ENCODE measurements around the gene HDAC2.
"Not testable (repeated sequence)": the region's sequence is repeated elsewhere in the genome, so short reads cannot be mapped to it uniquely, and the experiment has no call there.

Gene HDAC2

DNA sequence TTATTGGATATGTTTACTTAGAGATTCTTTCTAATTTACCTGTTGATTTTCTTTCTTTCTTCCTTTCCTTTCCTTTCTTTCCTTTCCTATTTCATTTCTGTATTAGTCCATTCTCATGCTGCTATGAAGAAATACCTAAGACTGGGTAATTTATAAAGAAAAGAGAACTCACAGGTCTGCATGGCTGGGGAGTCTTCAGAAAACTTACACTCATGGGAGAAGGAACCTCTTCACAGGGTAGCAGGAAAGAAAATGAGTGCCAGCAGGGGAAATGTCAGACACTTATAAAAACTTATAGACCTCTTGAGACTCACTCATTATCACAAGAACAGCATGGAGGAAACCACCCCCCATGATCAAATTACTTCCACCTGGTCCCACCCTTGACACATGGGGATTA is 40.8 kb downstream of the HDAC2 start:
- no peak overlapping the region for H3K4me3 ChIP-seq (ENCODE audit: low read length)

DNA sequence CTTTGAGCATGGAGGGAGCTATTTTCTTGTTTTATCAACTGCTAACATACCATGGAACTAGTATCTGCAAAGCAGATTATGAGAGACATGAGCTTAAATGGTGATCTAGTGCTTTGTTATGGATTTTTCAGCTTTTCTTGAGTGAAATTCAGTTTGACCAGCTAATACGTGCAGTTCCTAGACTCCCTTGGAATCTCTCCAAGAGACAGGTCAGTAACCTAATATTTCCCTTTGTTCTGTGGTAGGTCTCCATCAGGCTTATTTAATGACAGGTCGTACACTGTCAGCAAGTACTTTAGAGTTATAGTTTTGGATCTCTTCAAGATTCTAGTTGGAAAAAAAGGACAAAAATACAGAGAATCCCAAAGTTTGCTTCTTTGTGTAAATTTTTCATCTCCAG is 43.9 kb downstream of the HDAC2 start:
- H3K4me3 ChIP-seq (ENCODE audit: low read length), result no peak overlapping the region
- TF ChIP-seq, protein P1, sequence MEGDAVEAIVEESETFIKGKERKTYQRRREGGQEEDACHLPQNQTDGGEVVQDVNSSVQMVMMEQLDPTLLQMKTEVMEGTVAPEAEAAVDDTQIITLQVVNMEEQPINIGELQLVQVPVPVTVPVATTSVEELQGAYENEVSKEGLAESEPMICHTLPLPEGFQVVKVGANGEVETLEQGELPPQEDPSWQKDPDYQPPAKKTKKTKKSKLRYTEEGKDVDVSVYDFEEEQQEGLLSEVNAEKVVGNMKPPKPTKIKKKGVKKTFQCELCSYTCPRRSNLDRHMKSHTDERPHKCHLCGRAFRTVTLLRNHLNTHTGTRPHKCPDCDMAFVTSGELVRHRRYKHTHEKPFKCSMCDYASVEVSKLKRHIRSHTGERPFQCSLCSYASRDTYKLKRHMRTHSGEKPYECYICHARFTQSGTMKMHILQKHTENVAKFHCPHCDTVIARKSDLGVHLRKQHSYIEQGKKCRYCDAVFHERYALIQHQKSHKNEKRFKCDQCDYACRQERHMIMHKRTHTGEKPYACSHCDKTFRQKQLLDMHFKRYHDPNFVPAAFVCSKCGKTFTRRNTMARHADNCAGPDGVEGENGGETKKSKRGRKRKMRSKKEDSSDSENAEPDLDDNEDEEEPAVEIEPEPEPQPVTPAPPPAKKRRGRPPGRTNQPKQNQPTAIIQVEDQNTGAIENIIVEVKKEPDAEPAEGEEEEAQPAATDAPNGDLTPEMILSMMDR (conservative IDR thresholded peaks at IDR 0.05; ENCODE audit: low read depth, low read length), result no peak
- peak; percentile 68 for DNase-seq (ENCODE audit: low read depth)

More for the DNA sequence above, 40.8 kb downstream of the HDAC2 start:
- no peak for DNase-seq (ENCODE audit: low read depth)
- TF ChIP-seq, protein P1 (conservative IDR thresholded peaks at IDR 0.05; ENCODE audit: low read depth, low read length), result no peak

DNA sequence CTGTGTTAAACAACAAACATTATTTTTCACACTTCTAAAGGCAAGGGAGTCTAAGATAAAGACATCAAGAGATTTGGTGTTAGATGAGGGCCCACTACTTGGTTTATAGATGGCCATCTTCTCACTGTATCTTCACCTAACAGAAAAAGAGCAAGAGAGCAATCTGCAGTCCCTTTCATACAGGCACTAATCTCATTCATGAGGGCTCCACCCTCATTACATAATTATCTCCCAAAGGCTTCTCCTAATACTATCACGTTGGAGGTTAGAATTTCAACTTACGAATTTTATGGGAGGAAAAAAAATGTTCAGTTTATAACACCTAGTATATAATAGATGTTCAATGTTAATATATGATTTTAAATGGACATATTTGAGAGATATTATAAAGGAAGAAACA is 45.6 kb downstream of the HDAC2 start:
- H3K4me3 ChIP-seq (ENCODE audit: low read length), result no peak overlapping the region
- TF ChIP-seq, protein P1 (conservative IDR thresholded peaks at IDR 0.05; ENCODE audit: low read depth, low read length), result no peak
- DNase-seq (ENCODE audit: low read depth), result no peak

DNA sequence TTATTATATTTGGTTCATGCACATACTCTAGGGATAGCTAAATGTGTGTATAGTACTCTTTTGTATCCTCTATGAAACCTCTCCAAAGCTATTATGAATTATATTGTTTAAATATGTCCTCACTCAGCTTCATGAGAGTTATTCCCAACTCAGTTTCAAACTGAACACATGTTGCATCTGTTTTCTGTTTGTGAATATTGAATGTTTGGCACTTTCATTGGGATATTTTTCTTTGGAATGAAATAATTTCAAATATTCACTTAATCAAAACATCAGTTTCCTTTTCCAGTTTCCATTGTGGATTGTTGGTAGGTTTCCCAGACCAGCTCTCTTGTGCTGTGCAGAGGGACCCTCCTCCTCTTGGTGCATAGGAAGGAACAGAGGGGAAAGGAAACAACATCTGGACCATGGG is 46.6 kb downstream of the HDAC2 start:
- TF ChIP-seq, protein P1 (conservative IDR thresholded peaks at IDR 0.05; ENCODE audit: low read depth, low read length), result no peak
- DNase-seq (ENCODE audit: low read depth), result no peak
- H3K4me3 ChIP-seq (ENCODE audit: low read length), result no peak overlapping the region

DNA sequence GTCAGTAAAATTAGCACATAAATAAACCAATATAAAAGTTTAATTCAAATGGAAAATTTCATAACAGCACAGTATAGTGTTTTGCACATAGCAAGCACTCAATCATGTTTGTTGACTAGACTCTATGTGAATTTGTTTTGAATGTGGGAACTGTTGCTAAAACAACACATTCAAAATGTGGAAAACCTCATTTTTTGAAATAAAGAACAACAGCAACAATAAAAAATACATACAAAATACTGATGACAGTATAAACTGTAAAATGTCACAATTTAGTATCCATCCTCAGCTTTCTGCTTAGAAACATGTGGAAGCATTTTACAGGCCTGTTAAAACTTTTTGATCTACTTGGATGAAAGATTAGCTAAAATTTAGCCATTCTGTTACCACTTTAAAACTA is 47.4 kb downstream of the HDAC2 start:
- no peak for DNase-seq (ENCODE audit: low read depth)
- H3K4me3 ChIP-seq (ENCODE audit: low read length), result no peak overlapping the region
- TF ChIP-seq, protein P1 (conservative IDR thresholded peaks at IDR 0.05; ENCODE audit: low read depth, low read length), result no peak

DNA sequence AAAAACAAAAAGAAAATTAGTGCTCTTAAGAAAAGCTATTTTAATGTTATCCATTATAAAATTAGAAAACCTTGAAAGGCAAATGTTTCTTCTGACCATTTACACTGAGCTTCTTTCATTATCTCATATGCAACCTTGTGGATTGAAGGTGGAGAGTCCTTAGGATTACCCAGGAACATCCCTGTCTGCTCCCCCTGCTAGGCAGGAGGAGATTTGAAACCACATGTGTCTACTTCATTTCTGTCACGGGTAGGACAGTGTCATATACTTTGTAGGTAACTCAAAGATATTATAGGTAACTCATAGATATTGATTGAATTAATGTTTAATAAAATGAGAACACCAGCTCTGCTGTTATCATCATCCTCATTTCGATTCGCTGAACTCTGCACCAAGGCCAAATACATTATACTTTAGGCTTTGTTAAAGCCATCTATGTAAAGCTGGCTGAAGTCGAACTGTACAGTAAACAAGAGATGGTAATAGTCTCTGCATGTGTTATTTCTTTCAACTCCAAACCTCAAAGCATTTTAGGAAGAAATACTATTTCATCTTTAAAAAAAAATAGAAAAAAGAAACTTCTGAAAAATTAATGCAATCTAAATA is 49.5 kb downstream of the HDAC2 start:
- DNase-seq (ENCODE audit: low read depth), result no peak
- H3K4me3 ChIP-seq (ENCODE audit: low read length), result no peak overlapping the region
- TF ChIP-seq, protein P1 (conservative IDR thresholded peaks at IDR 0.05; ENCODE audit: low read depth, low read length), result no peak

DNA sequence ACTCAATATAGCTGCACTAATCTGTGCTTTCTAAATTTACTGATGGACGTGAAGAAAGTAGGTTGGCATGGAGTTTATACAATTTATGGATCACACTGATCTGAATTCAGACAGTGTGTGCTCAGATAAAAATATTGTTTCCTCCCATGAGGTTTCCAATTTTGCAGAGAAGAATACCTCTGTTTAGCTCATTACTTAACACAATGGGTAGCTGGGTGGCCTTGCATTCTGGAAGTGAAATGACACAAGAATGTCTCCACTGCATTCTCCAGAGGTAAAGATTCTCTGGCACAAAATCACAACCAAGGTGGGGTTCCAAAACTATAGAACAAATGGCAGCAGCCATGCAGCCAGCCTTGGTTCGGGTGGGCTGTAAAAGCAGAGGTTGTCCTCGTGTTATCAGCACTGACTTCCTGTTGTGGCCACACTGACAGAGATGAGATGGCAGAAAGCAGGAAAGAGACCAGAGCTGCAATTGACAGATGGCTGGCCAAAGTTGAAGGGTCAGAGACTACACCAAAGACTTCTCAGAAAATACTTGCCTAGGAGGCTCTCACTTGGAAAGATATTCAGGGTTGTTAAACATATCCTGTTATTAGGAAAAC is 50.2 kb downstream of the HDAC2 start:
- TF ChIP-seq, protein P1 (conservative IDR thresholded peaks at IDR 0.05; ENCODE audit: low read depth, low read length), result no peak
- no peak for DNase-seq (ENCODE audit: low read depth)
- no peak overlapping the region for H3K4me3 ChIP-seq (ENCODE audit: low read length)

DNA sequence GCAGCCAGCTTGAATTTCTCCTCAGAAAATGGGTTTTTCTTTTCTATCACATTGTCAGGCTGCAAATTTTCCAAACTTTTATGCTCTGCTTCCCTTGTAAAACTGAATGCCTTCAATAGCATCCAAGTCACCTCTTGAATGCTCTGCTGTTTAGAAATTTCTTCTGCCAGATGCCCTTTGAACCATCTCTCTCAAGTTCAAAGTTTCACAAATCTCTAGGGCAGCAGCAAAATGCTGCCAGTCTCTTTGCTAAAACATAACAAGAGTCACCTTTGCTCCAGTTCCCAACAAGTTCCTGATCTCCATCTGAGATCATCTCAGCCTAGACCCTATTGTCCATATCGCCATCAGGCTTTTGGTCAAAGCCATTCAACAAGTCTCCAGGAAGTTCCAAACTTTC is 60.7 kb downstream of the HDAC2 start:
- DNase-seq (ENCODE audit: low read depth); H3K4me3 ChIP-seq (ENCODE audit: low read length): not testable (repeated sequence)
